ENCODE measurements around the gene FLOT2. TPM values are rescaled to one million over a fixed set of nuclear protein-coding genes. Genes with fewer than 3 reads are reported as not detected.
"Not testable (repeated sequence)": the region's sequence is repeated elsewhere in the genome, so short reads cannot be mapped to it uniquely, and the experiment has no call there.

Gene FLOT2
- total and polyA plus RNA-seq, 3 experiments from 2014 or later: 113 to 268 (median 115) TPM

- POLR2A ChIA-PET: interaction anchor here (0.7 to 1.2 kb wide), 2 partner anchors 8 to 9 kb away, joined by 3 to 4 read pairs; no protein-coding TSS in a partner anchor
- Histone ChIP-seq H3K4me3 (ENCODE audit: low read length) (no peak overlapping the region), H3K27me3 (ENCODE audit: insufficient read depth, low read length, poor library complexity, severe bottlenecking) (no peaks in the 10 kb centered on the region), H3K27ac (ENCODE audit: low read depth, low read length) (no peak overlapping the region), H3K9me3 (ENCODE audit: low read length) (no peaks in the 10 kb centered on the region), H3K36me3 (ENCODE audit: insufficient read depth, low read length) (no peaks in the 10 kb centered on the region), H3K4me1 (ENCODE audit: insufficient read depth, low read length) (peaks cover 80% of the 10 kb centered on the region)
- H3K27ac Mint-ChIP-seq: peak overlapping the region in 7 of 8 donors; percentile 37 to 88 (median 44)
- no peaks in the 10 kb centered on the region for H3K9me3 Mint-ChIP-seq
- H3K4me3 Mint-ChIP-seq: peak overlapping the region in 4 of 7 donors; percentile 11 to 61 (median 33)
- DNase-seq: no peak
- H3K27me3 Mint-ChIP-seq: peaks cover 0 to 2% of the 10 kb centered on the region in 2 donors
- peaks cover 78 to 94% (median 93%) of the 10 kb centered on the region in 3 donors for H3K4me1 Mint-ChIP-seq
- CTCF ChIA-PET: interaction anchor here (1.2 kb wide), 2 partner anchors 13 to 39 kb away, joined by 3 read pairs; no protein-coding TSS in a partner anchor
- H3K36me3 Mint-ChIP-seq: peaks cover 0 to 77% (median 13%) of the 10 kb centered on the region in 3 donors
Observed at GRCh38 chr17:28940142-28940541, 42.6 kb upstream of the FLOT2 start.

GRCh38 chr17:28938552-28938951 lies 41.0 kb upstream of the FLOT2 start:
- Histone ChIP-seq H3K4me3 (ENCODE audit: low read length) (no peak overlapping the region), H3K27ac (ENCODE audit: low read depth, low read length) (no peak overlapping the region), H3K27me3 (ENCODE audit: insufficient read depth, low read length, poor library complexity, severe bottlenecking) (no peaks in the 10 kb centered on the region), H3K9me3 (ENCODE audit: low read length) (no peaks in the 10 kb centered on the region), H3K4me1 (ENCODE audit: insufficient read depth, low read length) (peaks cover 71% of the 10 kb centered on the region), H3K36me3 (ENCODE audit: insufficient read depth, low read length) (no peaks in the 10 kb centered on the region)
- Mint-ChIP-seq H3K4me3 (peak overlapping the region in 2 of 7 donors; percentile 21 to 32), H3K27ac (peak overlapping the region in 4 of 8 donors; percentile 61 to 91 (median 82)), H3K36me3 (peaks cover 0 to 71% (median 12%) of the 10 kb centered on the region in 3 donors), H3K4me1 (peaks cover 74 to 91% (median 89%) of the 10 kb centered on the region in 3 donors), H3K9me3 (no peaks in the 10 kb centered on the region), H3K27me3 (peaks cover 0 to 2% of the 10 kb centered on the region in 2 donors)
- no peak for DNase-seq
- ChIA-PET POLR2A (interaction anchor here (0.5 to 1.3 kb wide), 2 partner anchors 12 to 176 kb away, joined by 5 read pairs; no protein-coding TSS in a partner anchor), CTCF (interaction anchor here (2.1 kb wide), 1 partner anchor 211 kb away, joined by 8 read pairs; no protein-coding TSS in a partner anchor)

GRCh38 chr17:28937044-28937729 lies 39.7 kb upstream of the FLOT2 start:
- Histone ChIP-seq H3K27me3 (ENCODE audit: insufficient read depth, low read length, poor library complexity, severe bottlenecking) (no peaks in the 10 kb centered on the region), H3K36me3 (ENCODE audit: insufficient read depth, low read length) (no peaks in the 10 kb centered on the region), H3K4me1 (ENCODE audit: insufficient read depth, low read length) (peaks cover 67% of the 10 kb centered on the region), H3K9me3 (ENCODE audit: low read length) (no peaks in the 10 kb centered on the region), H3K27ac (ENCODE audit: low read depth, low read length) (no peak overlapping the region), H3K4me3 (ENCODE audit: low read length) (no peak overlapping the region)
- peaks cover 0 to 2% of the 10 kb centered on the region in 2 donors for H3K27me3 Mint-ChIP-seq
- no peaks in the 10 kb centered on the region for H3K9me3 Mint-ChIP-seq
- CTCF ChIA-PET: interaction anchor here (1.2 to 2.1 kb wide), 3 partner anchors 11 to 210 kb away, joined by 3 to 8 read pairs (median 4); no protein-coding TSS in a partner anchor
- H3K4me1 Mint-ChIP-seq: peaks cover 72 to 89% (median 88%) of the 10 kb centered on the region in 3 donors
- H3K36me3 Mint-ChIP-seq: peaks cover 0 to 70% (median 12%) of the 10 kb centered on the region in 3 donors
- peak overlapping the region in 5 of 8 donors; percentile 20 to 81 (median 63) for H3K27ac Mint-ChIP-seq
- POLR2A ChIA-PET: interaction anchor here (1.0 to 1.3 kb wide), 2 partner anchors 9 to 13 kb away, joined by 3 to 5 read pairs; no protein-coding TSS in a partner anchor
- H3K4me3 Mint-ChIP-seq: peak overlapping the region in 1 of 7 donors; percentile 23
- DNase-seq: no peak

- Mint-ChIP-seq H3K4me3 (no peak overlapping the region), H3K27me3 (peaks cover 0 to 2% of the 10 kb centered on the region in 2 donors), H3K9me3 (no peaks in the 10 kb centered on the region), H3K36me3 (peaks cover 0 to 66% (median 8%) of the 10 kb centered on the region in 3 donors), H3K4me1 (peaks cover 66 to 87% (median 82%) of the 10 kb centered on the region in 3 donors), H3K27ac (peak overlapping the region; percentile 11 to 89 (median 52))
- peaks cover 56% of the 10 kb centered on the region for H3K4me1 ChIP-seq (ENCODE audit: insufficient read depth, low read length)
- ChIA-PET CTCF (interaction anchor here (1.1 to 2.3 kb wide), 6 partner anchors 9 to 208 kb away, joined by 3 to 7 read pairs (median 4); no protein-coding TSS in a partner anchor), POLR2A (no interaction called here)
- H3K4me3 ChIP-seq (ENCODE audit: low read length): no peak overlapping the region
- H3K9me3 ChIP-seq (ENCODE audit: low read length): no peaks in the 10 kb centered on the region
- H3K27ac ChIP-seq (ENCODE audit: low read depth, low read length): no peak overlapping the region
- H3K36me3 ChIP-seq (ENCODE audit: insufficient read depth, low read length): no peaks in the 10 kb centered on the region
- no peaks in the 10 kb centered on the region for H3K27me3 ChIP-seq (ENCODE audit: insufficient read depth, low read length, poor library complexity, severe bottlenecking)
- DNase-seq: no peak
Observed at GRCh38 chr17:28935744-28936460, 38.4 kb upstream of the FLOT2 start.

GRCh38 chr17:28934508-28934907 lies 37.0 kb upstream of the FLOT2 start:
- H3K4me1 ChIP-seq (ENCODE audit: insufficient read depth, low read length): peaks cover 52% of the 10 kb centered on the region
- not testable (repeated sequence) for DNase-seq; H3K27ac ChIP-seq (ENCODE audit: low read depth, low read length); H3K9me3 ChIP-seq (ENCODE audit: low read length); H3K4me3 ChIP-seq (ENCODE audit: low read length); H3K27me3 ChIP-seq (ENCODE audit: insufficient read depth, low read length, poor library complexity, severe bottlenecking); H3K9me3 Mint-ChIP-seq; H3K36me3 ChIP-seq (ENCODE audit: insufficient read depth, low read length); H3K4me3 Mint-ChIP-seq; H3K27me3 Mint-ChIP-seq
- H3K27ac Mint-ChIP-seq: peak overlapping the region in 4 of 8 donors; percentile 32 to 80 (median 42)
- CTCF ChIA-PET: interaction anchor here (1.1 to 2.3 kb wide), 4 partner anchors 8 to 207 kb away, joined by 3 to 7 read pairs (median 4); no protein-coding TSS in a partner anchor
- H3K4me1 Mint-ChIP-seq: peaks cover 62 to 87% (median 79%) of the 10 kb centered on the region in 3 donors
- H3K36me3 Mint-ChIP-seq: peaks cover 0 to 61% (median 14%) of the 10 kb centered on the region in 3 donors
- POLR2A ChIA-PET: interaction anchor here (0.9 kb wide), 1 partner anchor 11 kb away, joined by 7 read pairs; no protein-coding TSS in a partner anchor

GRCh38 chr17:28929787-28930186 lies 32.3 kb upstream of the FLOT2 start:
- Mint-ChIP-seq H3K9me3 (peaks cover 0 to 4% (median 0%) of the 10 kb centered on the region in 5 donors), H3K27me3 (no peaks in the 10 kb centered on the region), H3K4me3 (peak overlapping the region in 1 of 7 donors; percentile 2), H3K4me1 (peaks cover 59 to 84% (median 75%) of the 10 kb centered on the region in 3 donors), H3K36me3 (peaks cover 6 to 61% (median 16%) of the 10 kb centered on the region in 3 donors), H3K27ac (peak overlapping the region; percentile 48 to 93 (median 82))
- Histone ChIP-seq H3K4me3 (ENCODE audit: low read length) (no peak overlapping the region), H3K4me1 (ENCODE audit: insufficient read depth, low read length) (peaks cover 54% of the 10 kb centered on the region), H3K27me3 (ENCODE audit: insufficient read depth, low read length, poor library complexity, severe bottlenecking) (no peaks in the 10 kb centered on the region), H3K27ac (ENCODE audit: low read depth, low read length) (no peak overlapping the region), H3K36me3 (ENCODE audit: insufficient read depth, low read length) (no peaks in the 10 kb centered on the region), H3K9me3 (ENCODE audit: low read length) (no peaks in the 10 kb centered on the region)
- no peak for DNase-seq
- CTCF ChIA-PET: interaction anchor here (0.6 to 5.7 kb wide), 5 partner anchors 14 to 166 kb away, joined by 3 to 31 read pairs (median 3); no protein-coding TSS in a partner anchor
- POLR2A ChIA-PET: interaction anchor here (0.6 to 5.5 kb wide), 3 partner anchors 17 to 161 kb away, joined by 3 to 63 read pairs (median 12); partner anchors contain the start of gene PHF12

- Mint-ChIP-seq H3K36me3 (peaks cover 12 to 63% (median 16%) of the 10 kb centered on the region in 3 donors), H3K4me3 (peak overlapping the region in 1 of 7 donors; percentile 5), H3K9me3 (peaks cover 0 to 4% (median 0%) of the 10 kb centered on the region in 5 donors), H3K27me3 (no peaks in the 10 kb centered on the region), H3K27ac (peak overlapping the region; percentile 80 to 99 (median 95)), H3K4me1 (peaks cover 61 to 87% (median 77%) of the 10 kb centered on the region in 3 donors)
- H3K4me3 ChIP-seq (ENCODE audit: low read length): no peak overlapping the region
- H3K9me3 ChIP-seq (ENCODE audit: low read length): no peaks in the 10 kb centered on the region
- ChIA-PET POLR2A (interaction anchor here (0.9 to 5.5 kb wide), 2 partner anchors 18 to 22 kb away, joined by 3 to 63 read pairs; partner anchors contain the start of gene PHF12), CTCF (interaction anchor here (1.4 to 5.7 kb wide), 7 partner anchors 12 to 201 kb away, joined by 3 to 31 read pairs (median 11); partner anchors contain the start of genes DHRS13, PHF12 and TLCD1)
- peaks cover 9% of the 10 kb centered on the region for H3K36me3 ChIP-seq (ENCODE audit: insufficient read depth, low read length)
- H3K27me3 ChIP-seq (ENCODE audit: insufficient read depth, low read length, poor library complexity, severe bottlenecking): no peaks in the 10 kb centered on the region
- H3K27ac ChIP-seq (ENCODE audit: low read depth, low read length): no peak overlapping the region
- no peak for DNase-seq
- H3K4me1 ChIP-seq (ENCODE audit: insufficient read depth, low read length): peaks cover 57% of the 10 kb centered on the region
Observed at GRCh38 chr17:28928061-28928460, 30.5 kb upstream of the FLOT2 start.
